Mammary epithelial cell (primary cell): ENCODE results near the gene ZNF276.

Experiments
- EZH2 ChIP-seq: IDR thresholded peaks from 2 replicates; pipeline ENCODE4 v1.6.1; 2012; ENCODE audit warnings: low read length, inconsistent platforms, borderline replicate concordance
- TF ChIP-seq, protein P1 (sequence below), 2 donors: IDR thresholded peaks in 1 of 2; conservative IDR thresholded peaks in 1 of 2; 2 replicates each; pipeline ENCODE4 v1.5.1; 2011 to 2012; ENCODE audit warnings: inconsistent platforms in 2 of 2, low read length in 2 of 2, mild to moderate bottlenecking in 2 of 2, control low read depth in 1 of 2, low read depth in 1 of 2; ENCODE audit not compliant: insufficient read depth in 1 of 2; ENCODE audit errors: extremely low read depth in 1 of 2

GRCh38 chr16:89779231-89779908 lies 58.0 kb downstream of the ZNF276 start:
- TF ChIP-seq, protein P1, sequence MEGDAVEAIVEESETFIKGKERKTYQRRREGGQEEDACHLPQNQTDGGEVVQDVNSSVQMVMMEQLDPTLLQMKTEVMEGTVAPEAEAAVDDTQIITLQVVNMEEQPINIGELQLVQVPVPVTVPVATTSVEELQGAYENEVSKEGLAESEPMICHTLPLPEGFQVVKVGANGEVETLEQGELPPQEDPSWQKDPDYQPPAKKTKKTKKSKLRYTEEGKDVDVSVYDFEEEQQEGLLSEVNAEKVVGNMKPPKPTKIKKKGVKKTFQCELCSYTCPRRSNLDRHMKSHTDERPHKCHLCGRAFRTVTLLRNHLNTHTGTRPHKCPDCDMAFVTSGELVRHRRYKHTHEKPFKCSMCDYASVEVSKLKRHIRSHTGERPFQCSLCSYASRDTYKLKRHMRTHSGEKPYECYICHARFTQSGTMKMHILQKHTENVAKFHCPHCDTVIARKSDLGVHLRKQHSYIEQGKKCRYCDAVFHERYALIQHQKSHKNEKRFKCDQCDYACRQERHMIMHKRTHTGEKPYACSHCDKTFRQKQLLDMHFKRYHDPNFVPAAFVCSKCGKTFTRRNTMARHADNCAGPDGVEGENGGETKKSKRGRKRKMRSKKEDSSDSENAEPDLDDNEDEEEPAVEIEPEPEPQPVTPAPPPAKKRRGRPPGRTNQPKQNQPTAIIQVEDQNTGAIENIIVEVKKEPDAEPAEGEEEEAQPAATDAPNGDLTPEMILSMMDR (conservative IDR thresholded peaks at IDR 0.05 in 1 of 2, IDR thresholded peaks at IDR 0.05 in 1 of 2; ENCODE audit: extremely low read depth in 1 of 2, insufficient read depth in 1 of 2, low read depth in 1 of 2, low read length in 2 of 2): no peak
- TF ChIP-seq EZH2: no peak
